ENCODE data around the gene MMRN1.

DNA sequence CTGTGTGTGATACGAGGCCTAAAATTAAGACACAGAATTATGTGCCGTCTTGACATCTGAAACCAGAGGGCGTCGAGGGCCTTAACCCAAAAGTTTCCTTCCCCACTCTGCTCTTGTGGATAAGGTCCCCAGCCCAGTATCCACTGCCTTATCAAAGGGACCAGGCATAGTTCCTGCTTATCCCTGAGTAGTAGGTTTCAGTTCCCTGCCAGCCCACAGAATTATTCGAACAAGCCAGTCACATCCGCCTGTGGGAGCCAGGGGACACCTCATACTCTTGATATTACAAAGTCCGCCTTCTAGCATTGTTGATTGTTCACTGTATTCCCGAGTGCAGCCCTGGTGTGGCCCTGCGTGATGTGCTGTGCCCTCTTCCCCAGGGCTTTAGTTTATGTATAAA lies 5.4 kb upstream of the MMRN1 start:
- TF ChIP-seq POLR2AphosphoS5 (IDR thresholded peaks at IDR 0.05), result no peak
- no peak for TF ChIP-seq POLR2A (IDR thresholded peaks at IDR 0.05)
- TF ChIP-seq CTCF (IDR thresholded peaks at IDR 0.05), result no peak

All from transverse colon (tissue), 4 donors.